Neural progenitor cell (in vitro differentiated cells): Measurements from ENCODE around the gene TRIM2. TPM values are rescaled to one million over a fixed set of nuclear protein-coding genes. Genes with fewer than 3 reads are reported as not detected.

Experiments used
- DNase-seq: peaks from one replicate; pipeline ENCODE4 v3.0.0-alpha.2; 2016; ENCODE audit warnings: low spot score
- H2AFZ ChIP-seq: fragments of 200-600 bp; sonication (generic); replicated peaks from 2 replicates; pipeline ENCODE4 v1.6.1; 2016; ENCODE audit warnings: antibody characterized with exemption
- H3F3A ChIP-seq: fragments of 200-600 bp; sonication (generic); 2 replicates; pipeline ENCODE4 v1.6.1; 2016; ENCODE audit warnings: antibody characterized with exemption, low read depth
- H3K27ac ChIP-seq: fragments of 200-600 bp; sonication (generic); 2 replicates; pipeline ENCODE4 v1.5.1; 2016; ENCODE audit warnings: mild to moderate bottlenecking
- H3K27me3 ChIP-seq: fragments of 200-600 bp; sonication (generic); 2 replicates; pipeline ENCODE4 v1.6.1; 2016; ENCODE audit warnings: mild to moderate bottlenecking, moderate library complexity
- H3K36me3 ChIP-seq: fragments of 200-600 bp; sonication (generic); 2 replicates; pipeline ENCODE4 v1.5.1; 2016
- H3K4me1 ChIP-seq: fragments of 200-600 bp; sonication (generic); 2 replicates; pipeline ENCODE4 v1.6.1; 2016; ENCODE audit warnings: mixed run types
- H3K4me2 ChIP-seq: fragments of 200-600 bp; sonication (generic); 2 replicates; pipeline ENCODE4 v1.6.1; 2016
- H3K4me3 ChIP-seq: fragments of 200-600 bp; sonication (generic); 2 replicates; pipeline ENCODE4 v1.5.1; 2016
- H3K79me2 ChIP-seq: fragments of 200-600 bp; sonication (generic); 2 replicates; pipeline ENCODE4 v1.6.1; 2016; ENCODE audit warnings: low read depth
- H3K9ac ChIP-seq: fragments of 200-600 bp; sonication (generic); 2 replicates; pipeline ENCODE4 v1.6.1; 2016
- H3K9me3 ChIP-seq: fragments of 200-600 bp; sonication (generic); 2 replicates; pipeline ENCODE4 v1.5.1; 2016; ENCODE audit warnings: low read depth
- H4K20me1 ChIP-seq: fragments of 200-600 bp; sonication (generic); 2 replicates; pipeline ENCODE4 v1.6.1; 2016; ENCODE audit warnings: low read depth
- H3K27ac Mint-ChIP-seq: 3 replicates; pipeline ENCODE4 v1.8.0; 2021; ENCODE audit warnings: mixed read lengths
- H3K27me3 Mint-ChIP-seq: 2 replicates; pipeline ENCODE4 v1.8.0; 2022; ENCODE audit warnings: low read depth, mild to moderate bottlenecking, inconsistent platforms, moderate library complexity, mixed read lengths; ENCODE audit not compliant: insufficient read depth
- H3K36me3 Mint-ChIP-seq: 3 replicates; pipeline ENCODE4 v1.8.0; 2021; ENCODE audit warnings: mixed read lengths
- H3K4me1 Mint-ChIP-seq: 3 replicates; pipeline ENCODE4 v1.8.0; 2021; ENCODE audit warnings: mixed read lengths
- H3K4me3 Mint-ChIP-seq: 3 replicates; pipeline ENCODE4 v1.8.0; 2021; ENCODE audit warnings: mild to moderate bottlenecking, moderate library complexity, mixed read lengths
- H3K9me3 Mint-ChIP-seq: 3 replicates; pipeline ENCODE4 v1.8.0; 2020; ENCODE audit warnings: mixed read lengths
- CTCF ChIP-seq: fragments of 200-600 bp; sonication (generic); IDR thresholded peaks from 2 replicates; pipeline ENCODE4 v1.5.1; 2017; ENCODE audit warnings: antibody characterized with exemption, mild to moderate bottlenecking
- EZH2 ChIP-seq: fragments of 200-600 bp; sonication (generic); IDR thresholded peaks from 2 replicates; pipeline ENCODE4 v1.6.1; 2017; ENCODE audit warnings: antibody characterized with exemption, mild to moderate bottlenecking, moderate library complexity
- EZH2phosphoT487 ChIP-seq: fragments of 200-600 bp; sonication (generic); IDR thresholded peaks from 2 replicates; pipeline ENCODE4 v1.6.1; 2017; ENCODE audit warnings: antibody characterized with exemption
- total RNA-seq: library from RNA; depleted of rRNA; stranded (reverse); fragments of >200 nt; gene quantifications from 2 replicates; pipeline ENCODE4 v1.2.3, GENCODE V29; 2015; ENCODE audit warnings: low replicate concordance

Gene TRIM2
- total RNA-seq, 1 donor from 2014 or later: 87.6 TPM

- no peak overlapping the region for H3K4me2 ChIP-seq
- H3K9me3 Mint-ChIP-seq: peaks cover 6% of the 10 kb centered on the region
- no peaks in the 10 kb centered on the region for H3K27me3 ChIP-seq
- H3K4me3 Mint-ChIP-seq: no peak overlapping the region
- H3K27ac ChIP-seq: no peak overlapping the region
- DNase-seq: no peak
- no peaks in the 10 kb centered on the region for H3K27me3 Mint-ChIP-seq
- H3F3A ChIP-seq: no peaks in the 10 kb centered on the region
- H3K4me1 ChIP-seq: no peaks in the 10 kb centered on the region
- H4K20me1 ChIP-seq: no peaks in the 10 kb centered on the region
- no peak overlapping the region for H2AFZ ChIP-seq
- peaks cover 51% of the 10 kb centered on the region for H3K36me3 Mint-ChIP-seq
- no peak overlapping the region for H3K9ac ChIP-seq
- no peaks in the 10 kb centered on the region for H3K36me3 ChIP-seq
- H3K9me3 ChIP-seq: no peaks in the 10 kb centered on the region
- H3K4me1 Mint-ChIP-seq: no peaks in the 10 kb centered on the region
- H3K4me3 ChIP-seq: no peak overlapping the region
- H3K27ac Mint-ChIP-seq: no peak overlapping the region
- H3K79me2 ChIP-seq: no peaks in the 10 kb centered on the region
- TF ChIP-seq EZH2phosphoT487 (no peak), CTCF (no peak), EZH2 (no peak)
Observed at GRCh38 chr4:153367092-153367491, 162.8 kb downstream of the TRIM2 start.

- Mint-ChIP-seq H3K27ac (no peak overlapping the region), H3K27me3 (no peaks in the 10 kb centered on the region), H3K9me3 (peaks cover 12% of the 10 kb centered on the region), H3K4me3 (no peak overlapping the region), H3K36me3 (peaks cover 43% of the 10 kb centered on the region), H3K4me1 (no peaks in the 10 kb centered on the region)
- H3K27ac ChIP-seq: no peak overlapping the region
- TF ChIP-seq EZH2 (no peak), EZH2phosphoT487 (no peak), CTCF (no peak)
- H4K20me1 ChIP-seq: no peaks in the 10 kb centered on the region
- DNase-seq: no peak
- H3K79me2 ChIP-seq: no peaks in the 10 kb centered on the region
- H3K4me3 ChIP-seq: no peak overlapping the region
- no peak overlapping the region for H3K9ac ChIP-seq
- H3K4me1 ChIP-seq: no peaks in the 10 kb centered on the region
- no peaks in the 10 kb centered on the region for H3K27me3 ChIP-seq
- H3K36me3 ChIP-seq: no peaks in the 10 kb centered on the region
- H3K9me3 ChIP-seq: no peaks in the 10 kb centered on the region
- no peak overlapping the region for H2AFZ ChIP-seq
- H3K4me2 ChIP-seq: no peak overlapping the region
- H3F3A ChIP-seq: no peaks in the 10 kb centered on the region
Observed at GRCh38 chr4:153369021-153369420, 164.8 kb downstream of the TRIM2 start.

GRCh38 chr4:153371701-153372234 is 167.5 kb downstream of the TRIM2 start:
- Histone ChIP-seq H3K36me3 (no peaks in the 10 kb centered on the region), H3K4me2 (no peak overlapping the region), H3K9ac (no peak overlapping the region), H3F3A (no peaks in the 10 kb centered on the region), H3K9me3 (no peaks in the 10 kb centered on the region), H3K79me2 (no peaks in the 10 kb centered on the region), H3K4me3 (no peak overlapping the region), H2AFZ (no peak overlapping the region), H3K27me3 (no peaks in the 10 kb centered on the region), H3K4me1 (no peaks in the 10 kb centered on the region), H3K27ac (no peak overlapping the region), H4K20me1 (no peaks in the 10 kb centered on the region)
- no peak for DNase-seq
- Mint-ChIP-seq H3K4me1 (no peaks in the 10 kb centered on the region), H3K27ac (no peak overlapping the region), H3K36me3 (peaks cover 41% of the 10 kb centered on the region), H3K27me3 (no peaks in the 10 kb centered on the region), H3K9me3 (peaks cover 12% of the 10 kb centered on the region), H3K4me3 (no peak overlapping the region)
- TF ChIP-seq EZH2phosphoT487 (no peak), EZH2 (no peak), CTCF (no peak)
